Measurements from ENCODE around the gene RAB11A. TPM values are rescaled to one million over a fixed set of nuclear protein-coding genes. Genes with fewer than 3 reads are reported as not detected.

The RAB11A gene
- polyA plus RNA-seq, 1 donor from 2014 or later: 600 TPM

- no peak overlapping the region for H3K4me2 ChIP-seq (ENCODE audit: low read length)
- H2AFZ ChIP-seq (ENCODE audit: low read depth, low read length): no peak overlapping the region
- H3F3A ChIP-seq (ENCODE audit: insufficient read depth, low read length, poor library complexity, severe bottlenecking): no peaks in the 10 kb centered on the region
- H3K9me3 ChIP-seq (ENCODE audit: low read length): no peaks in the 10 kb centered on the region
- TF ChIP-seq POLR2AphosphoS5 (IDR thresholded peaks at IDR 0.05): peak; percentile 23
- no peak for TF ChIP-seq SMC3 (conservative IDR thresholded peaks at IDR 0.05; ENCODE audit: poor library complexity)
- no peaks in the 10 kb centered on the region for H4K20me1 ChIP-seq (ENCODE audit: insufficient read depth)
- H3K27me3 ChIP-seq (ENCODE audit: insufficient read depth, low read depth, low read length): no peaks in the 10 kb centered on the region
- H3K9me2 ChIP-seq (ENCODE audit: insufficient read depth, low read length): no peaks in the 10 kb centered on the region
- H3K27ac ChIP-seq (ENCODE audit: low read length): peak overlapping the region; percentile 73
- peak overlapping the region; percentile 24 for H3K4me3 ChIP-seq (ENCODE audit: low read length)
- H3K36me3 ChIP-seq (ENCODE audit: insufficient read depth, low read length): peaks cover 4% of the 10 kb centered on the region
- H3K79me2 ChIP-seq (replicated peaks; ENCODE audit: insufficient read depth, low read length): peaks cover 15% of the 10 kb centered on the region
- H3K9ac ChIP-seq (ENCODE audit: low read length): peak overlapping the region; percentile 25
Observed at GRCh38 chr15:65887565-65887964, 18.3 kb downstream of the RAB11A start.

- Histone ChIP-seq H4K20me1 (ENCODE audit: insufficient read depth) (no peaks in the 10 kb centered on the region), H3K79me2 (replicated peaks; ENCODE audit: insufficient read depth, low read length) (peaks cover 15% of the 10 kb centered on the region), H3F3A (ENCODE audit: insufficient read depth, low read length, poor library complexity, severe bottlenecking) (no peaks in the 10 kb centered on the region), H2AFZ (ENCODE audit: low read depth, low read length) (no peak overlapping the region), H3K36me3 (ENCODE audit: insufficient read depth, low read length) (peaks cover 4% of the 10 kb centered on the region), H3K27ac (ENCODE audit: low read length) (no peak overlapping the region), H3K4me2 (ENCODE audit: low read length) (no peak overlapping the region), H3K9me2 (ENCODE audit: insufficient read depth, low read length) (no peaks in the 10 kb centered on the region), H3K4me3 (ENCODE audit: low read length) (no peak overlapping the region), H3K27me3 (ENCODE audit: insufficient read depth, low read depth, low read length) (no peaks in the 10 kb centered on the region), H3K9me3 (ENCODE audit: low read length) (no peaks in the 10 kb centered on the region), H3K9ac (ENCODE audit: low read length) (no peak overlapping the region)
- TF ChIP-seq SMC3 (conservative IDR thresholded peaks at IDR 0.05; ENCODE audit: poor library complexity): no peak
- no peak for TF ChIP-seq RAD21 (conservative IDR thresholded peaks at IDR 0.05)
- TF ChIP-seq MXI1 (conservative IDR thresholded peaks at IDR 0.05; ENCODE audit: poor library complexity, severe bottlenecking): no peak
- no peak for TF ChIP-seq CTCF (IDR thresholded peaks at IDR 0.05; ENCODE audit: poor library complexity, severe bottlenecking)
- TF ChIP-seq EZH2 (IDR thresholded peaks at IDR 0.05; ENCODE audit: borderline replicate concordance, insufficient read depth, low read length, poor library complexity, severe bottlenecking): no peak
Observed at GRCh38 chr15:65888981-65889380, 19.7 kb downstream of the RAB11A start.

GRCh38 chr15:65893060-65893459, 23.8 kb downstream of the RAB11A start:
- TF ChIP-seq SMC3 (conservative IDR thresholded peaks at IDR 0.05; ENCODE audit: poor library complexity): no peak
- TF ChIP-seq RAD21 (conservative IDR thresholded peaks at IDR 0.05): no peak
- TF ChIP-seq REST (IDR thresholded peaks at IDR 0.05; ENCODE audit: borderline replicate concordance): no peak
- TF ChIP-seq POLR2AphosphoS5 (IDR thresholded peaks at IDR 0.05): no peak
- no peak for TF ChIP-seq CTCF (IDR thresholded peaks at IDR 0.05; ENCODE audit: poor library complexity, severe bottlenecking)
- no peak for TF ChIP-seq EZH2 (IDR thresholded peaks at IDR 0.05; ENCODE audit: borderline replicate concordance, insufficient read depth, low read length, poor library complexity, severe bottlenecking)
- no peak for TF ChIP-seq MXI1 (conservative IDR thresholded peaks at IDR 0.05; ENCODE audit: poor library complexity, severe bottlenecking)
- TF ChIP-seq TAF1 (IDR thresholded peaks at IDR 0.05; ENCODE audit: low read depth): no peak
- TF ChIP-seq EP300 (conservative IDR thresholded peaks at IDR 0.05; ENCODE audit: poor library complexity, severe bottlenecking): no peak
- no peaks in the 10 kb centered on the region for H3F3A ChIP-seq (ENCODE audit: insufficient read depth, low read length, poor library complexity, severe bottlenecking)
- no peak overlapping the region for H2AFZ ChIP-seq (ENCODE audit: low read depth, low read length)
- no peak overlapping the region for H3K27ac ChIP-seq (ENCODE audit: low read length)
- H3K9ac ChIP-seq (ENCODE audit: low read length): no peak overlapping the region
- H3K4me2 ChIP-seq (ENCODE audit: low read length): no peak overlapping the region
- H3K9me3 ChIP-seq (ENCODE audit: low read length): no peaks in the 10 kb centered on the region
- H3K36me3 ChIP-seq (ENCODE audit: insufficient read depth, low read length): no peaks in the 10 kb centered on the region
- no peaks in the 10 kb centered on the region for H3K9me2 ChIP-seq (ENCODE audit: insufficient read depth, low read length)
- H3K4me3 ChIP-seq (ENCODE audit: low read length): no peak overlapping the region
- no peaks in the 10 kb centered on the region for H3K27me3 ChIP-seq (ENCODE audit: insufficient read depth, low read depth, low read length)
- H4K20me1 ChIP-seq (ENCODE audit: insufficient read depth): no peaks in the 10 kb centered on the region
- peaks cover 15% of the 10 kb centered on the region for H3K79me2 ChIP-seq (replicated peaks; ENCODE audit: insufficient read depth, low read length)
